C4-2B (cell line): ENCODE measurements around the gene HLA-DMB.
"Not testable (repeated sequence)": the region's sequence is repeated elsewhere in the genome, so short reads cannot be mapped to it uniquely, and the experiment has no call there.

ENCODE experiments used
- H3K27ac ChIP-seq: fragments of 450-650 bp; 2 replicates; pipeline ENCODE4 v1.5.1; 2017
- CTCF ChIP-seq: fragments of 450-650 bp; conservative IDR thresholded peaks from 2 replicates; pipeline ENCODE4 v1.5.1; 2017; ENCODE audit warnings: mild to moderate bottlenecking
- ZFX ChIP-seq: fragments of 450-650 bp; IDR thresholded peaks from 2 replicates; pipeline ENCODE4 v1.6.1; 2017

Gene HLA-DMB

GRCh38 chr6:32947552-32948465, 7.0 kb upstream of the HLA-DMB start:
- TF ChIP-seq ZFX, result no peak
- TF ChIP-seq CTCF, result peak; percentile 88
- no peak overlapping the region for H3K27ac ChIP-seq

GRCh38 chr6:32946893-32947292, 6.1 kb upstream of the HLA-DMB start:
- TF ChIP-seq CTCF, result no peak
- no peak for TF ChIP-seq ZFX
- H3K27ac ChIP-seq, result no peak overlapping the region

GRCh38 chr6:32945953-32946352, 5.1 kb upstream of the HLA-DMB start:
- no peak overlapping the region for H3K27ac ChIP-seq
- TF ChIP-seq ZFX, result no peak

- H3K27ac ChIP-seq, result no peak overlapping the region
- TF ChIP-seq CTCF, result no peak
- TF ChIP-seq ZFX, result no peak
Measured at GRCh38 chr6:32945108-32945760, 4.4 kb upstream of the HLA-DMB start.

- TF ChIP-seq ZFX (no peak), CTCF (no peak)
- no peak overlapping the region for H3K27ac ChIP-seq
Measured at GRCh38 chr6:32943864-32944649, 3.2 kb upstream of the HLA-DMB start.

- not testable (repeated sequence) for H3K27ac ChIP-seq
Measured at GRCh38 chr6:32942555-32943123, 1.8 kb upstream of the HLA-DMB start.

GRCh38 chr6:32941214-32941768, 463 bp upstream of the HLA-DMB start:
- TF ChIP-seq ZFX (no peak), CTCF (no peak)
- H3K27ac ChIP-seq, result no peak overlapping the region

- H3K27ac ChIP-seq, result no peak overlapping the region
- TF ChIP-seq CTCF (no peak), ZFX (no peak)
Measured at GRCh38 chr6:32938494-32938893, 2.3 kb downstream of the HLA-DMB start.
